ENCODE data around the gene CTRL.
"Not testable (repeated sequence)": the region's sequence is repeated elsewhere in the genome, so short reads cannot be mapped to it uniquely, and the experiment has no call there.

Gene CTRL

GRCh38 chr16:67975321-67976105 is 43.9 kb upstream of the CTRL start (continued):
- TF ChIP-seq ZNF280C (tag by site-specific recombination; IDR thresholded peaks at IDR 0.05) (no peak), ZNF571 (tag by site-specific recombination; IDR thresholded peaks at IDR 0.05) (no peak), MYNN (tag by site-specific recombination; IDR thresholded peaks at IDR 0.05; ENCODE audit: borderline replicate concordance) (no peak), ZNF416 (tag by site-specific recombination; IDR thresholded peaks at IDR 0.05) (no peak), ZSCAN30 (tag by site-specific recombination; IDR thresholded peaks at IDR 0.05) (no peak)
- TF ChIP-seq, protein P1, sequence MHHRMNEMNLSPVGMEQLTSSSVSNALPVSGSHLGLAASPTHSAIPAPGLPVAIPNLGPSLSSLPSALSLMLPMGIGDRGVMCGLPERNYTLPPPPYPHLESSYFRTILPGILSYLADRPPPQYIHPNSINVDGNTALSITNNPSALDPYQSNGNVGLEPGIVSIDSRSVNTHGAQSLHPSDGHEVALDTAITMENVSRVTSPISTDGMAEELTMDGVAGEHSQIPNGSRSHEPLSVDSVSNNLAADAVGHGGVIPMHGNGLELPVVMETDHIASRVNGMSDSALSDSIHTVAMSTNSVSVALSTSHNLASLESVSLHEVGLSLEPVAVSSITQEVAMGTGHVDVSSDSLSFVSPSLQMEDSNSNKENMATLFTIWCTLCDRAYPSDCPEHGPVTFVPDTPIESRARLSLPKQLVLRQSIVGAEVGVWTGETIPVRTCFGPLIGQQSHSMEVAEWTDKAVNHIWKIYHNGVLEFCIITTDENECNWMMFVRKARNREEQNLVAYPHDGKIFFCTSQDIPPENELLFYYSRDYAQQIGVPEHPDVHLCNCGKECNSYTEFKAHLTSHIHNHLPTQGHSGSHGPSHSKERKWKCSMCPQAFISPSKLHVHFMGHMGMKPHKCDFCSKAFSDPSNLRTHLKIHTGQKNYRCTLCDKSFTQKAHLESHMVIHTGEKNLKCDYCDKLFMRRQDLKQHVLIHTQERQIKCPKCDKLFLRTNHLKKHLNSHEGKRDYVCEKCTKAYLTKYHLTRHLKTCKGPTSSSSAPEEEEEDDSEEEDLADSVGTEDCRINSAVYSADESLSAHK (tag by site-specific recombination; IDR thresholded peaks at IDR 0.05) = no peak

DNA sequence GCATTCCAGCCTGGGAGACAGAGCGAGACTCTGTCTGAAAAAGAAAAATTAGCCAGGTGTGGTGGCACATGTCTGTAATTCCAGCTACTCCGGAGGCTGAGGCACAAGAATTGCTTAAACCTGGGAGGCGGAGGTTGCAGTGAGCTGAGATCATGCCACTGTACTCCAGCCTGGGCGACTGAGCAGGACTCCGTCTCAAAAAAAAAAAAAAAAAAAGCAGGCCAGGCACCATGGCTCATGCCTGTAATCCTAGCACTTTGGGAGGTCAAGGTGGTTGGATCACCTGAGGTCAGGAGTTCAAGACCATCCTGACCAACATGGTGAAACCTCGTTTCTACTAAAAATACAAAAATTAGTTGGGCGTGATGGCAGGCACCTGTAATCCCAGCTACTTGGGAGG is 40.6 kb upstream of the CTRL start:
- CTCF ChIA-PET = interaction anchor here (0.6 to 0.7 kb wide), 2 partner anchors 22 to 63 kb away, joined by 3 to 5 read pairs; no protein-coding TSS in a partner anchor
- POLR2A ChIA-PET; H3K4me3 ChIP-seq (ENCODE audit: low read depth, low read length); H3K9me3 ChIP-seq (ENCODE audit: control insufficient read depth, insufficient read depth, low read depth, low read length); H3K4me1 ChIP-seq (ENCODE audit: control insufficient read depth, insufficient read depth, low read length); H3K27ac ChIP-seq (ENCODE audit: extremely low read depth, low read depth, low read length); H3K36me3 ChIP-seq (ENCODE audit: control insufficient read depth in 2 of 2, insufficient read depth in 1 of 2, low read length in 2 of 2): not testable (repeated sequence)

DNA sequence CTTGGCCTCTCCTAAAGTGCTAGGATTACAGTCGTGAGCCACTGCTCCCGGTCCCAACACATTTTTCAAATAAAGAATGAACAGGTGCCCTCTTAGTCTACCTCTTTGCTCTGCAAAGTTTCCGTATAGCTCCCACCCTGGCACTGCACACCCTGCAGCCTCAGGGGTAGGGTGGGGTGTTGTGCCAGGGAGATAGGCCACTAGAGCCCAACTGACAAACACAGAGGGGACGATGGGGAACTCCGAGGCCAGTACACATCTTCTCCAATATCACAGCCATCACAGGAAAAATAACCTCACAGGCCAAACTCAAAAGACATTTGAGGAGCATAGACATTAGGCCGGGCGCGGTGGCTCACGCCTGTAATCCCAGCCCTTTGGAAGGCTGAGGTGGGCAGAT is 39.4 kb upstream of the CTRL start:
- Histone ChIP-seq H3K9me3 (ENCODE audit: control insufficient read depth, insufficient read depth, low read depth, low read length) (no peaks in the 10 kb centered on the region), H3K4me3 (ENCODE audit: low read depth, low read length) (no peak overlapping the region), H3K4me1 (ENCODE audit: control insufficient read depth, insufficient read depth, low read length) (no peaks in the 10 kb centered on the region; the same call in none of the 2 replicates), H3K36me3 (ENCODE audit: control insufficient read depth in 2 of 2, insufficient read depth in 1 of 2, low read length in 2 of 2) (peaks cover 0 to 3% of the 10 kb centered on the region in 2 experiments; a peak in 1 of 3 replicates), H3K27ac (ENCODE audit: extremely low read depth, low read depth, low read length) (no peak overlapping the region)
- POLR2A ChIA-PET = no interaction called here
- CTCF ChIA-PET = interaction anchor here (0.6 to 1.0 kb wide), 2 partner anchors 70 to 1010 kb away, joined by 3 read pairs; partner anchors contain the start of gene CES3
- TF ChIP-seq GLI2 (tag by site-specific recombination; IDR thresholded peaks at IDR 0.05; ENCODE audit: borderline replicate concordance, low read depth) (no peak), ZFP3 (tag by site-specific recombination; IDR thresholded peaks at IDR 0.05; ENCODE audit: low read depth) (no peak), KLF8 (tag by site-specific recombination; IDR thresholded peaks at IDR 0.05) (no peak), ZFP69B (tag by site-specific recombination; IDR thresholded peaks at IDR 0.05) (no peak), GFI1B (tag by site-specific recombination; IDR thresholded peaks at IDR 0.05) (no peak), ZIC2 (tag by site-specific recombination; IDR thresholded peaks at IDR 0.05) (no peak), ZFP41 (tag by site-specific recombination; IDR thresholded peaks at IDR 0.05; ENCODE audit: borderline replicate concordance) (no peak), KLF9 (tag by site-specific recombination; IDR thresholded peaks at IDR 0.05; ENCODE audit: low read depth) (no peak), ZNF214 (tag by site-specific recombination; IDR thresholded peaks at IDR 0.05; ENCODE audit: borderline replicate concordance) (no peak), SP7 (tag by site-specific recombination; IDR thresholded peaks at IDR 0.05) (no peak), ZNF658 (tag by site-specific recombination; IDR thresholded peaks at IDR 0.05) (no peak), KLF17 (tag by site-specific recombination; IDR thresholded peaks at IDR 0.05) (no peak)
- TF ChIP-seq, protein P2, sequence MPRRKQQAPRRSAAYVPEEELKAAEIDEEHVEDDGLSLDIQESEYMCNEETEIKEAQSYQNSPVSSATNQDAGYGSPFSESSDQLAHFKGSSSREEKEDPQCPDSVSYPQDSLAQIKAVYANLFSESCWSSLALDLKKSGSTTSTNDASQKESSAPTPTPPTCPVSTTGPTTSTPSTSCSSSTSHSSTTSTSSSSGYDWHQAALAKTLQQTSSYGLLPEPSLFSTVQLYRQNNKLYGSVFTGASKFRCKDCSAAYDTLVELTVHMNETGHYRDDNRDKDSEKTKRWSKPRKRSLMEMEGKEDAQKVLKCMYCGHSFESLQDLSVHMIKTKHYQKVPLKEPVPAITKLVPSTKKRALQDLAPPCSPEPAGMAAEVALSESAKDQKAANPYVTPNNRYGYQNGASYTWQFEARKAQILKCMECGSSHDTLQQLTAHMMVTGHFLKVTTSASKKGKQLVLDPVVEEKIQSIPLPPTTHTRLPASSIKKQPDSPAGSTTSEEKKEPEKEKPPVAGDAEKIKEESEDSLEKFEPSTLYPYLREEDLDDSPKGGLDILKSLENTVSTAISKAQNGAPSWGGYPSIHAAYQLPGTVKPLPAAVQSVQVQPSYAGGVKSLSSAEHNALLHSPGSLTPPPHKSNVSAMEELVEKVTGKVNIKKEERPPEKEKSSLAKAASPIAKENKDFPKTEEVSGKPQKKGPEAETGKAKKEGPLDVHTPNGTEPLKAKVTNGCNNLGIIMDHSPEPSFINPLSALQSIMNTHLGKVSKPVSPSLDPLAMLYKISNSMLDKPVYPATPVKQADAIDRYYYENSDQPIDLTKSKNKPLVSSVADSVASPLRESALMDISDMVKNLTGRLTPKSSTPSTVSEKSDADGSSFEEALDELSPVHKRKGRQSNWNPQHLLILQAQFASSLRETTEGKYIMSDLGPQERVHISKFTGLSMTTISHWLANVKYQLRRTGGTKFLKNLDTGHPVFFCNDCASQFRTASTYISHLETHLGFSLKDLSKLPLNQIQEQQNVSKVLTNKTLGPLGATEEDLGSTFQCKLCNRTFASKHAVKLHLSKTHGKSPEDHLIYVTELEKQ (tag by site-specific recombination; IDR thresholded peaks at IDR 0.05; ENCODE audit: borderline replicate concordance) = no peak
- TF ChIP-seq, protein P3, sequence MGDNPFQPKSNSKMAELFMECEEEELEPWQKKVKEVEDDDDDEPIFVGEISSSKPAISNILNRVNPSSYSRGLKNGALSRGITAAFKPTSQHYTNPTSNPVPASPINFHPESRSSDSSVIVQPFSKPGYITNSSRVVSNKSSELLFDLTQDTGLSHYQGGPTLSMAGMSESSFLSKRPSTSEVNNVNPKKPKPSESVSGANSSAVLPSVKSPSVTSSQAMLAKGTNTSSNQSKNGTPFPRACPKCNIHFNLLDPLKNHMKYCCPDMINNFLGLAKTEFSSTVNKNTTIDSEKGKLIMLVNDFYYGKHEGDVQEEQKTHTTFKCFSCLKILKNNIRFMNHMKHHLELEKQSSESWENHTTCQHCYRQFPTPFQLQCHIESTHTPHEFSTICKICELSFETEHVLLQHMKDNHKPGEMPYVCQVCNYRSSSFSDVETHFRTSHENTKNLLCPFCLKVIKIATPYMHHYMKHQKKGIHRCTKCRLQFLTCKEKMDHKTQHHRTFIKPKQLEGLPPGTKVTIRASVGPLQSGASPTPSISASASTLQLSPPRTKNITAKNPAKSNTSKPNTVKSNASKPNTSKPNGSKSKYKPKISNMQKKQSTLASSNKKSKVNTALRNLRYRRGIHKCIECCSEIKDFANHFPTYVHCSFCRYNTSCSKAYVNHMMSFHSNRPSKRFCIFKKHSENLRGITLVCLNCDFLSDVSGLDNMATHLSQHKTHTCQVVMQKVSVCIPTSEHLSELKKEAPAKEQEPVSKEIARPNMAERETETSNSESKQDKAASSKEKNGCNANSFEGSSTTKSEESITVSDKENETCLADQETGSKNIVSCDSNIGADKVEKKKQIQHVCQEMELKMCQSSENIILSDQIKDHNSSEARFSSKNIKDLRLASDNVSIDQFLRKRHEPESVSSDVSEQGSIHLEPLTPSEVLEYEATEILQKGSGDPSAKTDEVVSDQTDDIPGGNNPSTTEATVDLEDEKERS (tag by site-specific recombination; IDR thresholded peaks at IDR 0.05) = no peak

All from HEK293 (cell line).